H1 (cell line): ENCODE data around the gene WNT1. TPM values are rescaled to one million over a fixed set of nuclear protein-coding genes. Genes with fewer than 3 reads are reported as not detected.
A peak's percentile ranks its signal among the peaks of the same experiment; 100 is the strongest.

Source experiments
- CTCF ChIA-PET: fragments of 300-600 bp; sonication (Branson Sonifier 250); formaldehyde crosslinking; loops from one replicate; lab custom pipeline; 2021; ENCODE audit not compliant: partially characterized antibody; lab: Charles Lee
- POLR2A ChIA-PET: fragments of 300-600 bp; sonication (Branson Sonifier 250); formaldehyde crosslinking; loops from one replicate; lab custom pipeline; 2021; ENCODE audit warnings: inconsistent platforms; ENCODE audit not compliant: partially characterized antibody; lab: Charles Lee
- DNase-seq, 2 experiments: peaks; one replicate each; pipeline versions ENCODE4 v3.0.0 to v3.0.0-alpha.2; 2010 to 2022; ENCODE audit warnings: low spot score in 2 of 2, low read depth in 1 of 2, mixed read lengths in 1 of 2
- FAIRE-seq: peaks from 2 replicates; lab custom pipeline; 2011; peaks lifted over from hg19 to GRCh38; lab: Jason Lieb, UNC
- H2AFZ ChIP-seq: 2 replicates; pipeline ENCODE4 v1.8.1; 2012; ENCODE audit warnings: low read length, inconsistent platforms
- H2AK5ac ChIP-seq: 2 replicates; pipeline ENCODE4 v1.6.1; 2013; ENCODE audit warnings: low read depth, low read length
- H2BK120ac ChIP-seq: replicated peaks from 2 replicates; pipeline ENCODE3; 2013; ENCODE audit warnings: low read depth, low read length, inconsistent platforms
- H2BK12ac ChIP-seq: 2 replicates; pipeline ENCODE4 v1.6.1; 2013; ENCODE audit warnings: low read depth, low read length
- H2BK15ac ChIP-seq: 2 replicates; pipeline ENCODE4 v1.6.1; 2013; ENCODE audit warnings: low read length
- H2BK20ac ChIP-seq: 2 replicates; pipeline ENCODE4 v1.6.1; 2013; ENCODE audit warnings: low read length
- H2BK5ac ChIP-seq: 2 replicates; pipeline ENCODE4 v1.6.1; 2013; ENCODE audit warnings: low read depth, low read length
- H3K14ac ChIP-seq: 2 replicates; pipeline ENCODE4 v1.6.1; 2013; ENCODE audit warnings: inconsistent platforms; ENCODE audit not compliant: insufficient read length
- H3K18ac ChIP-seq: 2 replicates; pipeline ENCODE4 v1.6.1; 2013; ENCODE audit warnings: low read length; ENCODE audit errors: extremely low read depth
- H3K23ac ChIP-seq: 2 replicates; pipeline ENCODE4 v1.6.1; 2013; ENCODE audit warnings: inconsistent platforms; ENCODE audit not compliant: insufficient read length
- H3K23me2 ChIP-seq: 2 replicates; pipeline ENCODE4 v1.6.1; 2013; ENCODE audit warnings: low read depth, low read length
- H3K27ac ChIP-seq: 2 replicates; pipeline ENCODE4 v1.6.1; 2011; ENCODE audit warnings: low read depth, low read length, inconsistent platforms
- H3K27me3 ChIP-seq, 4 experiments: replicated peaks in 1 of 4; 1 replicate in 1 of 4; 2 replicates in 3 of 4; pipeline versions ENCODE4 v1.6.1 to v1.8.1; 2011 to 2013; ENCODE audit warnings: low read length in 3 of 4, mild to moderate bottlenecking in 3 of 4, inconsistent platforms in 2 of 4, mixed read lengths in 2 of 4, moderate library complexity in 1 of 4; ENCODE audit not compliant: control insufficient read depth in 3 of 4, insufficient read depth in 3 of 4; ENCODE audit errors: extremely low read depth in 1 of 4
- H3K36me3 ChIP-seq, 4 experiments: 2 replicates each; pipeline versions ENCODE4 v1.6.1 to v1.8.1; 2011 to 2013; ENCODE audit warnings: mild to moderate bottlenecking in 4 of 4, low read length in 3 of 4, moderate library complexity in 2 of 4, control low read depth in 1 of 4, inconsistent platforms in 1 of 4; ENCODE audit not compliant: insufficient read depth in 4 of 4, control insufficient read depth in 2 of 4
- H3K4ac ChIP-seq: replicated peaks from 2 replicates; pipeline ENCODE3; 2013; ENCODE audit warnings: low read length, low read depth, mixed read lengths, inconsistent platforms; ENCODE audit not compliant: insufficient read length
- H3K4me1 ChIP-seq, 4 experiments: replicated peaks in 1 of 4; 1 replicate in 1 of 4; 2 replicates in 3 of 4; pipeline versions ENCODE4 v1.6.1 to v1.8.1; 2011 to 2013; ENCODE audit warnings: low read length in 3 of 4, inconsistent platforms in 2 of 4, mixed read lengths in 1 of 4; ENCODE audit not compliant: insufficient read depth in 4 of 4, control insufficient read depth in 3 of 4
- H3K4me2 ChIP-seq, 2 experiments: 2 replicates each; pipeline versions ENCODE4 v1.6.1 to v1.8.1; 2011 to 2013; ENCODE audit warnings: low read depth in 2 of 2, low read length in 2 of 2, control low read depth in 1 of 2, inconsistent platforms in 1 of 2, mild to moderate bottlenecking in 1 of 2; ENCODE audit not compliant: insufficient read depth in 1 of 2
- H3K4me3 ChIP-seq, 4 experiments: fragments of 200-600, 300-600 bp in 1 of 4; sonication (generic), shearing (Covaris generic), sonication (Bioruptor Twin) in 1 of 4; 2 replicates each; pipeline versions ENCODE4 v1.5.1 to v1.8.1; 2011 to 2016; ENCODE audit warnings: low read length in 4 of 4, low read depth in 3 of 4, control low read depth in 2 of 4, inconsistent platforms in 2 of 4, mild to moderate bottlenecking in 2 of 4, mixed read lengths in 1 of 4, moderate library complexity in 1 of 4; ENCODE audit not compliant: insufficient read depth in 2 of 4; ENCODE audit errors: extremely low read depth in 1 of 4
- H3K56ac ChIP-seq: replicated peaks from 2 replicates; pipeline ENCODE3; 2013; ENCODE audit warnings: low read depth, mild to moderate bottlenecking, mixed read lengths, low read length, inconsistent platforms; ENCODE audit not compliant: insufficient read length
- H3K79me1 ChIP-seq: 2 replicates; pipeline ENCODE4 v1.6.1; 2013; ENCODE audit warnings: low read depth, low read length, control low read depth
- H3K79me2 ChIP-seq, 2 experiments: 2 replicates each; pipeline versions ENCODE4 v1.6.1 to v1.8.1; 2012 to 2013; ENCODE audit warnings: low read length in 2 of 2, mild to moderate bottlenecking in 2 of 2, inconsistent platforms in 1 of 2; ENCODE audit not compliant: insufficient read depth in 2 of 2, control insufficient read depth in 1 of 2
- H3K9ac ChIP-seq, 4 experiments: replicated peaks in 1 of 4; 1 replicate in 1 of 4; 2 replicates in 3 of 4; pipeline versions ENCODE4 v1.6.1 to v1.8.1; 2011 to 2013; ENCODE audit warnings: low read depth in 3 of 4, low read length in 3 of 4, control low read depth in 2 of 4, mild to moderate bottlenecking in 2 of 4, moderate library complexity in 2 of 4, inconsistent platforms in 1 of 4; ENCODE audit errors: extremely low read depth in 1 of 4
- H3K9me3 ChIP-seq, 2 experiments: 2 replicates each; pipeline versions ENCODE4 v1.6.1 to v1.8.1; 2012 to 2013; ENCODE audit warnings: mild to moderate bottlenecking in 2 of 2, moderate library complexity in 2 of 2, control low read depth in 1 of 2, inconsistent platforms in 1 of 2, low read depth in 1 of 2, low read length in 1 of 2, mixed read lengths in 1 of 2; ENCODE audit not compliant: insufficient read depth in 2 of 2
- H4K20me1 ChIP-seq, 2 experiments: replicated peaks in 1 of 2; 2 replicates each; pipeline versions ENCODE3 to v1.8.1; 2011 to 2013; ENCODE audit warnings: inconsistent platforms in 2 of 2, low read length in 2 of 2, mild to moderate bottlenecking in 1 of 2; ENCODE audit not compliant: insufficient read depth in 2 of 2, control insufficient read depth in 1 of 2
- H4K5ac ChIP-seq: 2 replicates; pipeline ENCODE4 v1.6.1; 2013; ENCODE audit warnings: low read length, low read depth, mixed read lengths, inconsistent platforms; ENCODE audit not compliant: insufficient read length
- H4K8ac ChIP-seq: 2 replicates; pipeline ENCODE4 v1.8.0; 2013; ENCODE audit warnings: mild to moderate bottlenecking, moderate library complexity, low read length, inconsistent platforms; ENCODE audit not compliant: insufficient read depth; ENCODE audit errors: extremely low read depth
- H4K91ac ChIP-seq: replicated peaks from 2 replicates; pipeline ENCODE3; 2013; ENCODE audit warnings: low read length, mixed read lengths, inconsistent platforms; ENCODE audit not compliant: insufficient read length
- CTCF ChIP-seq, 3 experiments: IDR thresholded peaks; 1 replicate in 2 of 3; 2 replicates in 1 of 3; pipeline versions ENCODE4 v1.5.1 to v1.6.1; 2011; ENCODE audit warnings: low read length in 3 of 3, mild to moderate bottlenecking in 3 of 3, inconsistent platforms in 2 of 3, low read depth in 1 of 3, moderate library complexity in 1 of 3; ENCODE audit not compliant: insufficient read depth in 1 of 3; ENCODE audit errors: control extremely low read depth in 1 of 3
- NRF1 ChIP-seq: IDR thresholded peaks from 2 replicates; pipeline ENCODE4 v1.6.1; 2011; ENCODE audit warnings: mild to moderate bottlenecking, low read depth, low read length, improper control_type of control experiment
- RAD21 ChIP-seq, 2 experiments: IDR thresholded peaks in 1 of 2; conservative IDR thresholded peaks in 1 of 2; 2 replicates each; pipeline ENCODE4 v1.6.1; 2011; ENCODE audit warnings: low read depth in 2 of 2, low read length in 2 of 2, improper control_type of control experiment in 1 of 2, inconsistent platforms in 1 of 2, mild to moderate bottlenecking in 1 of 2, moderate library complexity in 1 of 2
- WGBS, 2 experiments: shearing (Covaris generic) in 1 of 2; methylation state at CpG; one replicate each; pipeline versions ENCODE4 v1.1.6 to v1.1.7; 2013 to 2015; ENCODE audit warnings: low lambda C conversion rate in 2 of 2, mixed read lengths in 2 of 2, inconsistent platforms in 1 of 2, low coverage in 1 of 2, missing lambda C conversion rate in 1 of 2; ENCODE audit not compliant: insufficient replicate concordance in 2 of 2, insufficient coverage in 1 of 2, insufficient read length in 1 of 2; ENCODE audit errors: extremely low coverage in 1 of 2, missing lambda C conversion rate in 1 of 2; 5-methylcytosine and 5-hydroxymethylcytosine counted together
- polyA plus RNA-seq, 7 experiments: library from polyadenylated mRNA; depleted of rRNA in 3 of 7; stranded (reverse) in 5 of 7; unstranded in 2 of 7; fragments of >200 nt in 5 of 7; fragments of 200-250 nt in 2 of 7; gene quantifications; 1 replicate in 5 of 7; 2 replicates in 1 of 7; 4 replicates in 1 of 7; pipeline versions ENCODE4 v1.2.1 to v1.2.3, GENCODE V29; 2011 to 2013; ENCODE audit warnings: missing spikeins in 2 of 7, mixed read lengths in 2 of 7
- total RNA-seq: library from RNA; stranded (reverse); fragmentation: NEBNext Ultra II Directional; extraction: Animal tissue kit (Norgen Biotek cat#: 25700); gene quantifications from 2 replicates; pipeline ENCODE4 v1.2.1, GENCODE V29; 2021

WNT1 gene
- total and polyA plus RNA-seq, 2 of the 8 experiments (the other 6 are each of a cell fraction or from before 2014, with no cell fraction given): not detected

- Histone ChIP-seq H2BK15ac (no peak overlapping the region), H2BK5ac (no peak overlapping the region), H3K56ac (no peak overlapping the region), H3K9me3 (no peaks in the 10 kb centered on the region), H3K27me3 (no peaks in the 10 kb centered on the region), H3K23me2 (no peaks in the 10 kb centered on the region), H4K20me1 (peaks cover 18% of the 10 kb centered on the region in 2 experiments), H3K4me2 (no peak overlapping the region), H2AFZ (no peak overlapping the region), H2BK20ac (no peak overlapping the region), H4K91ac (no peak overlapping the region), H4K8ac (no peak overlapping the region), H3K23ac (no peak overlapping the region), H3K4me3 (no peak overlapping the region), H3K79me2 (no peaks in the 10 kb centered on the region), H3K27ac (no peak overlapping the region), H4K5ac (no peak overlapping the region), H3K14ac (no peak overlapping the region), H3K18ac (no peak overlapping the region), H3K9ac (no peak overlapping the region), H3K36me3 (peaks cover 26 to 81% (median 46%) of the 10 kb centered on the region in 4 experiments), H2BK120ac (no peak overlapping the region), H3K4me1 (no peaks in the 10 kb centered on the region), H3K79me1 (no peaks in the 10 kb centered on the region), H2AK5ac (no peak overlapping the region), H2BK12ac (no peak overlapping the region), H3K4ac (no peak overlapping the region)
- ChIA-PET POLR2A (interaction anchor here (0.9 to 8.6 kb wide), 4 partner anchors 9 to 82 kb away, joined by 3 to 49 read pairs (median 11); partner anchors contain the start of genes FKBP11 and RND1), CTCF (interaction anchor here (0.6 to 20.2 kb wide), 15 partner anchors 9 to 144 kb away, joined by 3 to 280 read pairs (median 4); partner anchors contain the start of genes ARF3, DDX23, FKBP11 and WNT1)
- WGBS, 2 experiments: 100% methylated on average over 1 of the region's 1 CpG; no CpG with 5 or more reads in 1 of the 2 experiments
- FAIRE-seq (no peak), DNase-seq (no peak)
- TF ChIP-seq CTCF (IDR thresholded peaks at IDR 0.05; ENCODE audit: control extremely low read depth in 1 of 3, insufficient read depth in 1 of 3, low read depth in 1 of 3, low read length in 3 of 3) (peak in 2 of 3 experiments; percentile 49 to 57; a peak in 3 of 4 replicates), NRF1 (no peak), RAD21 (IDR thresholded peaks at IDR 0.05 in 1 of 2, conservative IDR thresholded peaks at IDR 0.05 in 1 of 2; ENCODE audit: low read depth in 2 of 2, low read length in 2 of 2) (peak in 1 of 2 experiments; percentile 52; a peak in 2 of 4 replicates)
Measured at GRCh38 chr12:48934312-48934706, 43.8 kb upstream of the WNT1 start.
